MM.1S (cell line): ENCODE results near the gene SRCIN1.

Source experiments
- DNase-seq: peaks from one replicate; pipeline ENCODE4 v3.0.0-alpha.2; 2015
- H2AFZ ChIP-seq: fragments of 300-600 bp; sonication (generic); 2 replicates; pipeline ENCODE4 v1.6.0; 2016; ENCODE audit warnings: antibody characterized with exemption, low read length
- H3F3A ChIP-seq: fragments of 300-600 bp; sonication (generic); 2 replicates; pipeline ENCODE4 v1.6.1; 2016; ENCODE audit warnings: mild to moderate bottlenecking, antibody characterized with exemption, low read length, moderate library complexity, mixed read lengths; ENCODE audit not compliant: insufficient read depth
- H3K27ac ChIP-seq: fragments of 300-600 bp; sonication (generic); 2 replicates; pipeline ENCODE4 v1.5.1; 2016; ENCODE audit warnings: mild to moderate bottlenecking, low read length
- H3K27me3 ChIP-seq: fragments of 300-600 bp; sonication (generic); replicated peaks from 2 replicates; pipeline ENCODE4 v1.6.0; 2016; ENCODE audit warnings: low read length; ENCODE audit not compliant: insufficient read depth
- H3K36me3 ChIP-seq: fragments of 300-600 bp; sonication (generic); replicated peaks from 2 replicates; pipeline ENCODE4 v1.6.1; 2016; ENCODE audit warnings: mild to moderate bottlenecking, low read length, mixed read lengths; ENCODE audit not compliant: insufficient read depth
- H3K4me1 ChIP-seq: fragments of 300-600 bp; sonication (generic); 2 replicates; pipeline ENCODE4 v1.6.1; 2016; ENCODE audit warnings: low read length, mixed read lengths
- H3K4me2 ChIP-seq: fragments of 300-600 bp; sonication (generic); 2 replicates; pipeline ENCODE4 v1.6.0; 2016; ENCODE audit warnings: low read depth, low read length
- H3K4me3 ChIP-seq: fragments of 300-600 bp; sonication (generic); 2 replicates; pipeline ENCODE4 v1.5.1; 2016; ENCODE audit warnings: low read length, mixed read lengths
- H3K79me2 ChIP-seq: fragments of 300-600 bp; sonication (generic); 2 replicates; pipeline ENCODE4 v1.6.1; 2016; ENCODE audit warnings: mixed run types, low read length, mixed read lengths
- H3K9ac ChIP-seq: fragments of 300-600 bp; sonication (generic); 2 replicates; pipeline ENCODE4 v1.6.1; 2016; ENCODE audit warnings: low read length, mixed read lengths
- H3K9me2 ChIP-seq: fragments of 300-600 bp; sonication (generic); replicated peaks from 2 replicates; pipeline ENCODE4 v1.6.1; 2016; ENCODE audit warnings: mild to moderate bottlenecking, low read length, mixed read lengths; ENCODE audit not compliant: insufficient read depth
- H3K9me3 ChIP-seq: fragments of 300-600 bp; sonication (generic); replicated peaks from 2 replicates; pipeline ENCODE4 v1.6.1; 2016; ENCODE audit warnings: mild to moderate bottlenecking, low read length, mixed read lengths; ENCODE audit not compliant: insufficient read depth
- H4K20me1 ChIP-seq: fragments of 300-600 bp; sonication (generic); 2 replicates; pipeline ENCODE4 v1.6.1; 2016; ENCODE audit warnings: mild to moderate bottlenecking, low read length, moderate library complexity, mixed read lengths; ENCODE audit not compliant: insufficient read depth
- CTCF ChIP-seq: fragments of 300-600 bp; sonication (generic); IDR thresholded peaks from 2 replicates; pipeline ENCODE4 v1.5.1; 2016; ENCODE audit warnings: antibody characterized with exemption, low read length, mixed read lengths
- EZH2 ChIP-seq: fragments of 300-600 bp; sonication (generic); optimal IDR thresholded peaks from 2 replicates; pipeline ENCODE3; 2017; ENCODE audit warnings: low read depth, mild to moderate bottlenecking, antibody characterized with exemption, low read length, mixed read lengths
- EZH2phosphoT487 ChIP-seq: fragments of 300-600 bp; sonication (generic); IDR thresholded peaks from 2 replicates; pipeline ENCODE4 v1.6.1; 2018; ENCODE audit warnings: antibody characterized with exemption, low read length

The SRCIN1 gene

GRCh38 chr17:38620551-38621277 is 15.0 kb upstream of the SRCIN1 start:
- Histone ChIP-seq H3K4me2 (no peak overlapping the region), H3K9me3 (no peaks in the 10 kb centered on the region), H2AFZ (no peak overlapping the region), H3K4me3 (no peak overlapping the region), H3K9me2 (no peaks in the 10 kb centered on the region), H3K27me3 (no peaks in the 10 kb centered on the region; the same call in 1 of the 2 replicates), H3K36me3 (no peaks in the 10 kb centered on the region), H3K79me2 (no peaks in the 10 kb centered on the region), H3K4me1 (no peaks in the 10 kb centered on the region), H4K20me1 (no peaks in the 10 kb centered on the region), H3F3A (no peaks in the 10 kb centered on the region), H3K27ac (no peak overlapping the region), H3K9ac (no peak overlapping the region)
- TF ChIP-seq EZH2 = no peak
- TF ChIP-seq EZH2phosphoT487 = no peak
- TF ChIP-seq CTCF = no peak
- no peak for DNase-seq

GRCh38 chr17:38619937-38620550 is 14.3 kb upstream of the SRCIN1 start:
- TF ChIP-seq CTCF (no peak), EZH2phosphoT487 (no peak), EZH2 (no peak)
- Histone ChIP-seq H2AFZ (no peak overlapping the region), H3K9ac (no peak overlapping the region), H3K27me3 (no peaks in the 10 kb centered on the region; the same call in 1 of the 2 replicates), H3K4me2 (no peak overlapping the region), H3K4me3 (no peak overlapping the region), H3K9me3 (no peaks in the 10 kb centered on the region), H3K27ac (no peak overlapping the region), H3K36me3 (no peaks in the 10 kb centered on the region), H3K79me2 (no peaks in the 10 kb centered on the region), H3F3A (no peaks in the 10 kb centered on the region), H3K4me1 (no peaks in the 10 kb centered on the region), H3K9me2 (no peaks in the 10 kb centered on the region), H4K20me1 (no peaks in the 10 kb centered on the region)
- no peak for DNase-seq

- no peaks in the 10 kb centered on the region for H3F3A ChIP-seq
- no peak overlapping the region for H3K9ac ChIP-seq
- DNase-seq = no peak
- H3K79me2 ChIP-seq = no peaks in the 10 kb centered on the region
- TF ChIP-seq EZH2 (no peak), EZH2phosphoT487 (no peak), CTCF (no peak)
- H3K36me3 ChIP-seq = no peaks in the 10 kb centered on the region
- H3K9me2 ChIP-seq = no peaks in the 10 kb centered on the region
- no peak overlapping the region for H3K4me2 ChIP-seq
- no peak overlapping the region for H3K4me3 ChIP-seq
- no peak overlapping the region for H2AFZ ChIP-seq
- no peaks in the 10 kb centered on the region for H4K20me1 ChIP-seq
- no peaks in the 10 kb centered on the region for H3K9me3 ChIP-seq
- H3K27me3 ChIP-seq = no peaks in the 10 kb centered on the region; the same call in 1 of the 2 replicates
- no peaks in the 10 kb centered on the region for H3K4me1 ChIP-seq
- no peak overlapping the region for H3K27ac ChIP-seq
Observed at GRCh38 chr17:38619451-38619795, 13.7 kb upstream of the SRCIN1 start.
